ENCODE data around the gene CCDC188. TPM values are rescaled to one million over a fixed set of nuclear protein-coding genes. Genes with fewer than 3 reads are reported as not detected.

The CCDC188 gene
- polyA plus RNA-seq, 1 donor from 2014 or later, result not detected

GRCh38 chr22:20101638-20102037, 49.2 kb downstream of the CCDC188 start:
- no peak overlapping the region for H3K4me2 ChIP-seq (ENCODE audit: low read length)
- peaks cover 17% of the 10 kb centered on the region for H3K36me3 ChIP-seq (ENCODE audit: insufficient read depth, low read length)

GRCh38 chr22:20099099-20099711, 51.6 kb downstream of the CCDC188 start:
- Histone ChIP-seq H4K20me1 (ENCODE audit: insufficient read depth) (peaks cover 4% of the 10 kb centered on the region), H3K27me3 (ENCODE audit: insufficient read depth, low read depth, low read length) (no peaks in the 10 kb centered on the region), H3K36me3 (ENCODE audit: insufficient read depth, low read length) (peaks cover 15% of the 10 kb centered on the region)

More at GRCh38 chr22:20101638-20102037, 49.2 kb downstream of the CCDC188 start:
- Histone ChIP-seq H3K27me3 (ENCODE audit: insufficient read depth, low read depth, low read length) (no peaks in the 10 kb centered on the region), H3K9me3 (ENCODE audit: low read length) (no peaks in the 10 kb centered on the region), H2AFZ (ENCODE audit: low read depth, low read length) (no peak overlapping the region), H3K4me3 (ENCODE audit: low read length) (no peak overlapping the region), H3K27ac (ENCODE audit: low read length) (no peak overlapping the region), H3K9me2 (ENCODE audit: insufficient read depth, low read length) (no peaks in the 10 kb centered on the region), H3F3A (ENCODE audit: insufficient read depth, low read length, poor library complexity, severe bottlenecking) (no peaks in the 10 kb centered on the region), H3K9ac (ENCODE audit: low read length) (no peak overlapping the region), H4K20me1 (ENCODE audit: insufficient read depth) (peaks cover 10% of the 10 kb centered on the region), H3K79me2 (replicated peaks; ENCODE audit: insufficient read depth, low read length) (peaks cover 22% of the 10 kb centered on the region)
- no peak for TF ChIP-seq REST (IDR thresholded peaks at IDR 0.05; ENCODE audit: borderline replicate concordance)
- TF ChIP-seq RAD21 (conservative IDR thresholded peaks at IDR 0.05), result no peak
- TF ChIP-seq EP300 (conservative IDR thresholded peaks at IDR 0.05; ENCODE audit: poor library complexity, severe bottlenecking), result no peak
- TF ChIP-seq SMC3 (conservative IDR thresholded peaks at IDR 0.05; ENCODE audit: poor library complexity), result no peak
- no peak for TF ChIP-seq POLR2AphosphoS5 (IDR thresholded peaks at IDR 0.05)
- TF ChIP-seq MXI1 (conservative IDR thresholded peaks at IDR 0.05; ENCODE audit: poor library complexity, severe bottlenecking), result no peak
- no peak for TF ChIP-seq TAF1 (IDR thresholded peaks at IDR 0.05; ENCODE audit: low read depth)
- no peak for TF ChIP-seq CTCF (IDR thresholded peaks at IDR 0.05; ENCODE audit: poor library complexity, severe bottlenecking)
- TF ChIP-seq EZH2 (IDR thresholded peaks at IDR 0.05; ENCODE audit: borderline replicate concordance, insufficient read depth, low read length, poor library complexity, severe bottlenecking), result no peak

More at GRCh38 chr22:20099099-20099711, 51.6 kb downstream of the CCDC188 start:
- no peak overlapping the region for H3K9ac ChIP-seq (ENCODE audit: low read length)
- no peak overlapping the region for H3K4me2 ChIP-seq (ENCODE audit: low read length)
- no peaks in the 10 kb centered on the region for H3K9me3 ChIP-seq (ENCODE audit: low read length)
- TF ChIP-seq MXI1 (conservative IDR thresholded peaks at IDR 0.05; ENCODE audit: poor library complexity, severe bottlenecking), result no peak
- no peak for TF ChIP-seq EP300 (conservative IDR thresholded peaks at IDR 0.05; ENCODE audit: poor library complexity, severe bottlenecking)
- TF ChIP-seq RAD21 (conservative IDR thresholded peaks at IDR 0.05), result no peak
- H3K79me2 ChIP-seq (replicated peaks; ENCODE audit: insufficient read depth, low read length), result peaks cover 23% of the 10 kb centered on the region
- H3K9me2 ChIP-seq (ENCODE audit: insufficient read depth, low read length), result no peaks in the 10 kb centered on the region
- no peak overlapping the region for H3K4me3 ChIP-seq (ENCODE audit: low read length)
- no peaks in the 10 kb centered on the region for H3F3A ChIP-seq (ENCODE audit: insufficient read depth, low read length, poor library complexity, severe bottlenecking)
- no peak overlapping the region for H2AFZ ChIP-seq (ENCODE audit: low read depth, low read length)
- no peak overlapping the region for H3K27ac ChIP-seq (ENCODE audit: low read length)

Small RNAs within 50 kb of the gene (small RNA-seq; reads per million reads assigned to genes)
- gene MIR6816, result 0 to 9.3 (median 0.61) reads per million in 3 experiments
- gene RF00599, result 0 reads per million in 3 experiments

Other genes with a start within 250 kb of the CCDC188 start
- 14.2 and 27.6 TPM in 2 replicates for gene COMT, start 209.3 kb downstream of the CCDC188 start, polyA plus RNA-seq
- gene TXNRD2, start 209.2 kb downstream of the CCDC188 start, polyA plus RNA-seq, result 3.5 and 4.1 TPM in 2 replicates
- 112 and 134 TPM in 2 replicates for gene ARVCF, start 134.2 kb downstream of the CCDC188 start, polyA plus RNA-seq
- gene TANGO2, start 129.9 kb downstream of the CCDC188 start, polyA plus RNA-seq, result 12.7 and 15.4 TPM in 2 replicates
- gene DGCR8, start 70.8 kb downstream of the CCDC188 start, polyA plus RNA-seq, result 48.9 and 52.3 TPM in 2 replicates
- gene RANBP1, start 35.0 kb downstream of the CCDC188 start, polyA plus RNA-seq, result 341 and 360 TPM in 2 replicates
- gene TRMT2A, start 33.8 kb downstream of the CCDC188 start, polyA plus RNA-seq, result 96.7 and 103 TPM in 2 replicates
- 4.5 and 11.4 TPM in 2 replicates for gene ZDHHC8, start 19.3 kb downstream of the CCDC188 start, polyA plus RNA-seq
- gene RTN4R, start 117.3 kb upstream of the CCDC188 start, polyA plus RNA-seq, result 12.1 and 13.6 TPM in 2 replicates
- 117 and 125 TPM in 2 replicates for gene DGCR6L, start 169.0 kb upstream of the CCDC188 start, polyA plus RNA-seq
- 75.6 and 79.5 TPM in 2 replicates for gene ZNF74, start 243.1 kb upstream of the CCDC188 start, polyA plus RNA-seq

Measured in neural cell (in vitro differentiated cells).